Measurements from ENCODE around the gene SLC24A1. TPM values are rescaled to one million over a fixed set of nuclear protein-coding genes. Genes with fewer than 3 reads are reported as not detected.
"Not testable (repeated sequence)": the region's sequence is repeated elsewhere in the genome, so short reads cannot be mapped to it uniquely, and the experiment has no call there.

Gene SLC24A1
- total and polyA plus RNA-seq, 2 of the 4 experiments (the other 2 are of a cell fraction), result 3.6 to 4.9 TPM

DNA sequence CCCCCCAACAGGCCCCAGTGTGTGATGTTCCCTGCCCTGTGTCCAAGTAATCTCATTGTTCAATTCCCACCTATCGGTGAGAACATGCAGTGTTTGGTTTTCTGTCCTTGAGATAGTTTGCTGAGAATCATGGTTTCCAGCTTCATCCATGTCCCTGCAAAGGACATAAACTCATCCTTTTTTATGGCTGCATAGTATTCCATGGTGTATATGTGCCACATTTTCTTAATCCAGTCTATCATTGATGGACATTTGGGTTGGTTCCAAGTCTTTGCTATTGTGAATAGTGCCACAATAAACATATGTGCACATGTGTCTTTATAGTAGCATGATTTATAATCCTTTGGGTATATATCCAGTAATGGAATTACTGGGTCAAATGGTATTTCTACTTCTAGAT is 5.9 kb upstream of the SLC24A1 start:
- H3K23ac ChIP-seq (ENCODE audit: low read depth, low read length); H2BK20ac ChIP-seq (ENCODE audit: low read depth, low read length); H3K56ac ChIP-seq (ENCODE audit: extremely low read depth, insufficient read depth, low read length); H4K8ac ChIP-seq (ENCODE audit: low read depth in 2 of 2, low read length in 2 of 2); H2AK9ac ChIP-seq (replicated peaks; ENCODE audit: low read depth, low read length, poor library complexity); H3K36me3 ChIP-seq (ENCODE audit: control insufficient read depth, insufficient read depth, low read length); dilution Hi-C loops (cut with HindIII; ENCODE audit: low sequenced_read_pairs, unreplicated experiment); H3K79me1 ChIP-seq (ENCODE audit: low read depth in 1 of 2, low read length in 2 of 2); H3K9ac ChIP-seq (ENCODE audit: low read depth, low read length); H3K14ac ChIP-seq (replicated peaks; ENCODE audit: low read depth, low read length); H3K18ac ChIP-seq (ENCODE audit: low read depth, low read length); H3K4me3 ChIP-seq (ENCODE audit: insufficient read depth, low read depth, low read length); H3K4me1 ChIP-seq (ENCODE audit: control insufficient read depth, insufficient read depth, low read length); H2AFZ ChIP-seq (replicated peaks; ENCODE audit: low read length, poor library complexity); H3K4me2 ChIP-seq (ENCODE audit: low read depth, low read length); H2BK5ac ChIP-seq (ENCODE audit: low read depth, low read length, poor library complexity, severe bottlenecking); H2AK5ac ChIP-seq (ENCODE audit: low read depth, low read length); intact Hi-C loops (cut with micrococcal nuclease); BruUV-seq (replicated peaks); H4K91ac ChIP-seq (ENCODE audit: insufficient read depth, low read depth, low read length); H3K9me3 ChIP-seq (ENCODE audit: control insufficient read depth, insufficient read depth, low read length); H4K5ac ChIP-seq (ENCODE audit: low read depth, low read length); H3K27ac ChIP-seq (ENCODE audit: insufficient read depth, low read length); POLR2A ChIA-PET (ENCODE audit: unreplicated experiment); H3K27me3 ChIP-seq (ENCODE audit: control insufficient read depth, insufficient read depth, low read length); H2BK120ac ChIP-seq (ENCODE audit: low read depth, low read length); DNase-seq; H2BK15ac ChIP-seq (ENCODE audit: low read depth, low read length); H3K9me1 ChIP-seq (ENCODE audit: insufficient read depth, low read length); H4K20me1 ChIP-seq (ENCODE audit: insufficient read depth, low read length); H3K4ac ChIP-seq (ENCODE audit: low read depth, low read length); CTCF ChIA-PET; ATAC-seq (ENCODE audit: low read depth): not testable (repeated sequence)
- in situ Hi-C loops (cut with MboI; ENCODE audit: low sequenced_read_pairs), result loop anchor here (25.0 kb wide), 1 partner anchor 671 kb away; the partner anchor contains the start of gene DIS3L
- no CpG with 5 or more reads among the region's 1 CpG for WGBS, 2 experiments (ENCODE audit: extremely low coverage in 2 of 2, insufficient read length in 1 of 2)
